GM13976 (cell line): ENCODE data around the gene TNFRSF11A.

Experiments
- DNase-seq: peaks from one replicate; pipeline ENCODE4 v3.0.0; 2012; ENCODE audit warnings: low spot score
- CTCF ChIP-seq: IDR thresholded peaks from 2 replicates; pipeline ENCODE4 v1.5.1; 2012; ENCODE audit warnings: borderline replicate concordance, mild to moderate bottlenecking; ENCODE audit not compliant: insufficient read depth; ENCODE audit errors: extremely low read depth, missing control alignments, control extremely low read depth
- in situ Hi-C: fragments of 300-500 bp; cut with MboI; formaldehyde crosslinking; loops from one replicate; pipeline ENCODE4 v1.12.0; 2022; ENCODE audit warnings: low sequenced_read_pairs, mixed read lengths, inconsistent platforms; ENCODE audit not compliant: unreplicated experiment

The TNFRSF11A gene

GRCh38 chr18:62372156-62372555, 47.0 kb downstream of the TNFRSF11A start:
- in situ Hi-C loops, result loop anchor here (25.0 kb wide), 1 partner anchor 110 kb away; no protein-coding TSS in a partner anchor
- DNase-seq, result peak; percentile 63
- no peak for TF ChIP-seq CTCF

GRCh38 chr18:62372882-62373281, 47.8 kb downstream of the TNFRSF11A start:
- in situ Hi-C loops, result loop anchor here (25.0 kb wide), 1 partner anchor 111 kb away; no protein-coding TSS in a partner anchor
- no peak for TF ChIP-seq CTCF
- DNase-seq, result no peak

DNA sequence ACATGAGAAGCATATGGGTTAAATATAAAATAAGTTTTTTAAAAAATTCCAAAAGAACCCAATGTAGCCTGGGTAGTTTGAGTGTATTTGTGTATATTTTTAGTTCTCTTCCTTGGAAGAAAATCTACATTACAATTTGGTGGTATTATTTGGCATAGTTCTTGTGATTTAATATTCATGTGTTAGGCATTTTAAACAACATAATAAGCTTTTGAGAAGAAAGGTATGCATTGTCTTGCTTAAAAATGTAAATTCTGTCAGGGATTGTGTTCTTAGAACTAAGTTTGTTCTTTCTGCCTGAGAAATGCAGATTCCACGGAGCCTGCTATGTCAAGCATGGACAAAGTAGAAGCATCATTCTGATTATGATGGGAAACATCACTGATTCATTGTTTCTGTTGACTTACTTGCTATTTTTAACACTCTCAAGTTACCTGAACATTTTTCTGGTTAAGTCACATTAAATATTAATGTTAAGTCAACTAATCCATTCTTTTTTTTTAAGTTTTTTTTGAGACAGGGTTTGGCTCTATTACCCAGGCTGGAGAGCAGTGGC, 49.4 kb downstream of the TNFRSF11A start:
- in situ Hi-C loops, result loop anchor here (25.0 kb wide), 1 partner anchor 112 kb away; no protein-coding TSS in a partner anchor
- no peak for TF ChIP-seq CTCF
- no peak for DNase-seq

GRCh38 chr18:62377131-62377807, 52.2 kb downstream of the TNFRSF11A start:
- DNase-seq, result no peak
- TF ChIP-seq CTCF, result no peak
- in situ Hi-C loops, result no loop called here

- no peak for DNase-seq
- in situ Hi-C loops, result no loop called here
- TF ChIP-seq CTCF, result no peak
These were observed 53.9 kb downstream of the TNFRSF11A start for GRCh38 chr18:62379051-62379450.

DNA sequence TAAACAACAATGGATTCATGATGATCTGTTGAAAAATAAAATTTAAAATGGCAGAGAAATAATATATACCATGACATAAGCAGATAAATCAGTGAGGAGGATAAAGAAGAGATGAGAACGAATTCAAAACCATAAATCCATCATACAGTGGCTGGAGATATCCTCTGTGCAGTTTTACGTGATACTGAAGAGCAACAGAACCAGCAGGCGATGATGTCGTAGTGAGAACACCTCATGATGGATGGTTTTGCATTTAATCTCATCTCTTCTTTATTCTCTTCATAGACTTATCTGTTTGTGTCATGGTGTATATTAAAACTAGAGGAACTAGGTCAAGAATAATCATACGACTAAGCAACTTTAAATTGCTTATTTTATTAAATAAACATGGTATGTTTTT, 56.3 kb downstream of the TNFRSF11A start:
- no peak for TF ChIP-seq CTCF
- in situ Hi-C loops, result no loop called here
- no peak for DNase-seq
